ENCODE data around the gene SLC25A26. TPM values are rescaled to one million over a fixed set of nuclear protein-coding genes. Genes with fewer than 3 reads are reported as not detected.
"Not testable (repeated sequence)": the region's sequence is repeated elsewhere in the genome, so short reads cannot be mapped to it uniquely, and the experiment has no call there.

Gene SLC25A26
- total RNA-seq, 1 donor from 2014 or later: 14.9 TPM

- ATAC-seq; DNase-seq (ENCODE audit: low spot score): not testable (repeated sequence)
Observed at GRCh38 chr3:66226093-66226492, 5.3 kb downstream of the SLC25A26 start.

- DNase-seq (ENCODE audit: low spot score) (no peak), ATAC-seq (no peak)
Observed at GRCh38 chr3:66227051-66227450, 6.2 kb downstream of the SLC25A26 start.

DNA sequence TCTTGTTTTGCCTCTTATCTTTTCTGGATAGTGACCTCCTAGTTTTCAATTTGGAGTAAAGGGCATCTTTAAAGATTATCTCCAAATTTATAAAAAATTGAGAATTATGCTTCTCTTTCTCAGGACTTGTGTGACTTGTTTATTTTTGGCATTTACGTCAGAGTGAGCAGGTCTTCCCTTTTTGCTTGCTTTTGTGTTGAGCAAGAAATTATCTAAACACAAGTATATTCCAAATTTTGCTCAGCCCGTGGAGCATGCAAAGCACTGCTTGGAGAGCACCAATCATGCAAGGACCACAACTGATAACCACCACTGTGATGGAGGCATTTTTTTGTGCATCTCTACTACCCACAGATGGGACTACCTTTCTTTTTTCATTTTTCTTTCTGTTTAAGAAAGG lies 7.1 kb downstream of the SLC25A26 start:
- peak; percentile 84 for ATAC-seq
- DNase-seq (ENCODE audit: low spot score): no peak

- no peak for DNase-seq (ENCODE audit: low spot score)
- no peak for ATAC-seq
Observed at GRCh38 chr3:66228707-66229106, 7.9 kb downstream of the SLC25A26 start.

- DNase-seq (ENCODE audit: low spot score): no peak
- no peak for ATAC-seq
Observed at GRCh38 chr3:66229931-66230330, 9.1 kb downstream of the SLC25A26 start.

DNA sequence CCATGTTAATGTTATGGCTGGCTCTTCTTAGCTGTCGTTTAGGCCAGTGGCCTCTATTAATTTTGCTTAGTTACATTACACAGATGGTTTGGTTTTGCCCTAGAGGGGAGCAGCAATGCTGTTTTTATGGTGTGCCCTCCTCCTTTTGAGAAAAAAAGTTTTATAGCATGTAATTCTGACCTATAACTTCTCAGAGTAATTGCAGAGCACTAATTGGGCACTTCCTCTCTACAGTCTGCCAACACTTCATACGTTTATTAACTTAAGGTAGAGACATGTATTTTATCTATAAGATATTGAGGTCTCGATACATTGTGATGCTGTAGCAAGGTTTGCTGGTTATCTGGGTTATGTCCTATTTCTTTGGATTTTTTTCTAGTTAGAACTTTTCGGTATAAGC lies 12.2 kb downstream of the SLC25A26 start:
- ATAC-seq (no peak), DNase-seq (ENCODE audit: low spot score) (no peak)

DNA sequence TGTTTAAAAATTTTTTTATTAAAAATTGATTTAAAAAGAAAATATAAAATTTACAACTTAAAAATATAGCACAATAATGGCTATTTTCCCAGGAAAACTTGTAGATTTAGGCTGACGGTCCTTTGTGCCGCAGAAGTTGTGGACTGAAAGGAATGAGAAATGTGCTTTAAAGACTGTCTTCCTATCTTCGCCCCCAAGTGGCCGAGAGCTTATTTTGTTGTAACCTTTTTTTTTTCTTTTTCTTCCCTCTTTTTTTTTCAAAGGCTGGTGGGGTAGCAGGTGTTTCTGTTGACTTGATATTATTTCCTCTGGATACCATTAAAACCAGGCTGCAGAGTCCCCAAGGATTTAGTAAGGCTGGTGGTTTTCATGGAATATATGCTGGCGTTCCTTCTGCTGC lies 15.5 kb downstream of the SLC25A26 start:
- DNase-seq (ENCODE audit: low spot score): no peak
- ATAC-seq: no peak

DNA sequence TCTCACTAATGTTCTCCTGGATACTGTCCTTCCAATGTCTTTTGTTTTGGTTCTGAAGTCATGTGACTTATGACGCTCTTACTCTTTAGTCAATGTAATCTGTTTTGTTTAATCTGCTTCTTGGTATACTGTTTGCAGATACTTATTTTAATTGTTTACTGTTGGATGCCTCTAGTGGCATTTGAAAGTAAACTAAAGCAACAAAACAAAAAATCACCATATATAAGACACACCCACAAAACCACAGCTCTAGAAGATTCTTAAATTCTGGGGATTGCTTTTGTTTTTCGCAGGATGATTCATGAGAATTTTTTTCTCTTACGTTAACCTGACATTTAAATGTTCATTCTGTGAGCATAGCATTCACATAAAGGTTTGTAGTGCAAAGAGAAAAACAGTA lies 16.8 kb downstream of the SLC25A26 start:
- DNase-seq (ENCODE audit: low spot score) (no peak), ATAC-seq (no peak)

DNA sequence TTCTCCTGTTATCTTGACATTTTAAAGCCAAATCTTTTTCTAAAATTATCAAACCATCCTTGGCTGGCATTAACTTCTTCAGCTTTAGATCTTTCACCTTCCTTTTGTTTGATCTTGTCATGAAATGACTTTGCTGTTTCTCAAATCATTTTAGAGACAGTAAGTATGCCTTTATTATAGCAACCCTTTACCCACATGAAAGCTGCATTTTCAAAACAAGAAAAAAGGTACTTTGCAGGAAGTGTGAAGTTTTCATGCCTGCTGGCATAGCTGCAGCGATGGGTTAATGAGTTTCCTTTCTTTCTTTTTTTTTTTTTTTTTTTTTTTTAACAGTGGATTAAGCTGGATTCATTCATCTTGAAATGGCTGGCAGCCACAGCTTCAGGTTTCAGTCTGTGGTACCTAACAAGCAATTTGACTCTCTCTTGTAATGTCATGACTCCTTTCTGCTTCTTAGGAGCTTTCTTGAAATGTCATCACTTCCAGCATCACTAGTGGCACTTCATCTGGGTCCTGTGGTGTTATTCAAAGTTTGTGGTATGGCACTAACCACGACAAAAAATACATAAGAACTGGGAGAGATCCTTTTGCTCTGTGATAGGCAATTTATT lies 18.8 kb downstream of the SLC25A26 start:
- no peak for DNase-seq (ENCODE audit: low spot score)
- no peak for ATAC-seq

- DNase-seq (ENCODE audit: low spot score) (no peak), ATAC-seq (no peak)
Observed at GRCh38 chr3:66241466-66241865, 20.7 kb downstream of the SLC25A26 start.

DNA sequence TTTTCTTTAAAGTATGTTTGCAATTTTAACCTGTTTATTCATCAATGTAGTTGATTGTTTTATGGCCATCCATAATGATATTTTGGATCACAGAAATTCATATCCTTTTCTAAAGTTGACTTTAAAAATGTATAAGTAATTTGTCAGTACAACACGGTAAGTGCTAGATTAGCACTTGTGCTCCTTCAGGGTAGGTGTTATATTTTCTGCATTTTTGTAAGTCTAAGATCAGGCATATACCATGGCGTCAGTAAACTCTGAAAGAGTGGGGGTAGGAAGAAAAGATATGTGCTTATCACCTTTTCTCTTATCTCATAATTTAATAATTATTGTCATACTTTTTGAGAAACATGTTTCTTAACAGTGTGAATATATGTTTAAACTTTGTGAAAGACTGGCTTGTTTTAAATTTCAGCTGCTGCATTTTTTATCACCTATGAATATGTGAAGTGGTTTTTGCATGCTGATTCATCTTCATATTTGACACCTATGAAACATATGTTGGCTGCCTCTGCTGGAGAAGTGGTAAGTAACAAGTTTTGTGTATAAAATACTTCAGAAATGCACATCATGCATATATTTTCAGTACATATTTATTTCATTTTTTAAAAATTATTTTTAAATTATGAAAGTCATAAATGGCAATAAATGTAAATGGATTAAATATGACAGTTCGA lies 22.1 kb downstream of the SLC25A26 start:
- no peak for ATAC-seq
- DNase-seq (ENCODE audit: low spot score): no peak

DNA sequence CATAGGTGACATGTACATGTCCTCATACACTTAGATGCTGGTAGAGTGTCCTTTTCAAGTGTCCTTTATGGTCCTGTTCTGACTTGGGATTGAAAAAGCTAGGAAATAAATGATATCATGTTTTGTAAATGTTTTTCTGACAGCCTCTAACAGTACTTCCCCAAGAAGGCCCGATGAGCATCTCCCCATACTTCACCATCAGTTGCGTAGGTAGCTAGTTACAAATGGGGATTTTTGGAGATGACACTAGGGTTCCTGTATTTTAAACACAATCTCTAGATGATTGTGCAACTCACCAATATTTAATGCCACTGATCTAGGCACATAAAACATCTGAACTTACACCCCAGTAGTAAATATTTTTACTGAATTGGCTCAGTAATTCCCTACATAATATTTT lies 27.8 kb downstream of the SLC25A26 start:
- DNase-seq (ENCODE audit: low spot score) (no peak), ATAC-seq (no peak)

- no peak for DNase-seq (ENCODE audit: low spot score)
- ATAC-seq: peak; percentile 67
Observed at GRCh38 chr3:66253790-66254620, 33.2 kb downstream of the SLC25A26 start.

DNA sequence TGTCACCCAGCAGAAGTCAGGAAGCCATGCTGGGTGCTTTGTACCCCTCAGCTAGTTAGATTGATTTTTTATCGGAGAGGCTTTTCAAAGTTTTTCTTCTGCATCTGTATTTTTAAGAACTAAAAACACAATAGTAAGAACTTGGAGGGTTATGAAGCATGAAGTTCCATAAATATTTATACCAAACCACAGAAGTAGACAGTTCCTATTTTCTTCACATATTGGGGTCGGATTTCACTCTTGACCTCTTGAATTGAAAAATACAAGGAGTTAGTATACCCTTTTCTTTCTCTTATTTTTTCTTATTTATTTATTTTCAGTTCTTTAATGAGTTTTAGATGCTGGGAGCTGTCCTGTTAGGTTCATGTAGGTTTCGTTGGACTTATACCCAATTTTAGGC lies 35.1 kb downstream of the SLC25A26 start:
- DNase-seq (ENCODE audit: low spot score) (no peak), ATAC-seq (no peak)

DNA sequence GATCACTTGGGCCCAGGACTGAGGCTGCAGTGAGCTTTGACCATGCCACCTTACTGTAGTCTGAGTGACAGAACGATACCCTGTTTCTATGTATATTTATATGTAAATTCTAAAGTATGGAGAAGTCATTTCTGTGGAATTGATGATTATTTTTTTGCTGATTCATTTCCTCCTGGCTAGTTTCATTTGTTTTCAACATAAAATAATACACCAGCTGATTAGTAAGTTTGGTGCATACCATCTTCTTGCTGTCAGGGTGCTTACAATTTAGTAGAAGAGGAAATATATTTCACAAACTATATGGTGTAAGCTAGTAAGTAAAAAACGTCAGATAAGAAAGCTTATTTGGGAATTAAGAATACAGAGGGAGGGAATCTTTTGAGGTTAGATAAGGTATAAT lies 36.0 kb downstream of the SLC25A26 start:
- no peak for ATAC-seq
- DNase-seq (ENCODE audit: low spot score): no peak

DNA sequence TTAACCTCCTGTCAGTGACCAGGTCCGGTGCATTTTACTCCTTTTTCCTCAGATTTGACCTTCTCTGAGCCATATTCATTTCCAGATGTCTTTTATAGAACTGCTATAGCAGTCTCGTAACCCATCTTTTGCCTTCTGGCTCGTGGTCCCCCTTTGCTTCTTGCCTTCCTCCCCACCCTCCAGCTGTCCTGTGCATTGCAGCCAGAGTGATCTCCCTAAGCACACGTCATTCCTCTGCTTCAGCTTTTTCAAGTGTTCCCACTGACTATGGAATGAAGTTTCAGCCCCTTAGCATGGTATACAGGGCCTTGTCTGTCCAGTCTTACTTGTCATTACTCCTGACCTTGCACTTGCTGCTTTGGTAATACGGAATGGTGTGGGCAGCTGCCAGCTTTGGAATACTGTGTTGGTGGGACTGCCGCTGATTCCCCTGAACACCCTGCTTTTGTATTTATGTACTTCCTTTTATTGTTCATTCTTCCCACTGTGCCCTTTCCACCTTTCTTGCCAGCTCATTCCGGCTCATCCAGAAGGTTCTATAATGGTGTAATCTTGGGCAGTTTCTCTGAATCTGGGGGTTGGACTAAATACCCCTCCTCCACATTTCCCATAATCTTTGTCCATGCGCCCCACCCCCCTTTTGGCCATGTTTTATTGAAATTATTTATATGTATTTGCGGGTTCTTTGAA lies 38.9 kb downstream of the SLC25A26 start:
- no peak for ATAC-seq
- no peak for DNase-seq (ENCODE audit: low spot score)

GRCh38 chr3:66260431-66260830 lies 39.6 kb downstream of the SLC25A26 start:
- ATAC-seq (no peak), DNase-seq (ENCODE audit: low spot score) (no peak)

DNA sequence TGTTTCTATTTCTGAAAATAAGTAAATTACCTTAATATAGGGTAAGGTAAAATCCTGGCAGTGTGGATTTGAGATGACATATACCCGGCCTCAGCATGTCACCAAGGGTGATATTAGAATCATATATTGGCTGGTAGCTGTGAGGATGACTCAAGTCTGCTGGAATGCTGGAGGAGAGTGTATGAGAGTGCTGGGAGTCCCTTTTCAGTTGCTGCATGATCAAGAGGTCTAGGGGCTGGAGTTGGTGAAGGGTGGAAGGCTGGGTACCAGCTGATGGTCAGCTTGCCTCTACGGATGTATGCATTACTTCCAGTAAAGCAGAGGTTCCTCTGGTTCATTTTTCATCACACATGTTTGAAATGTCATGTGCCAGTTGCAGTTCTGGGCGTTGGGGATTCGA lies 40.6 kb downstream of the SLC25A26 start:
- DNase-seq (ENCODE audit: low spot score) (no peak), ATAC-seq (no peak)

DNA sequence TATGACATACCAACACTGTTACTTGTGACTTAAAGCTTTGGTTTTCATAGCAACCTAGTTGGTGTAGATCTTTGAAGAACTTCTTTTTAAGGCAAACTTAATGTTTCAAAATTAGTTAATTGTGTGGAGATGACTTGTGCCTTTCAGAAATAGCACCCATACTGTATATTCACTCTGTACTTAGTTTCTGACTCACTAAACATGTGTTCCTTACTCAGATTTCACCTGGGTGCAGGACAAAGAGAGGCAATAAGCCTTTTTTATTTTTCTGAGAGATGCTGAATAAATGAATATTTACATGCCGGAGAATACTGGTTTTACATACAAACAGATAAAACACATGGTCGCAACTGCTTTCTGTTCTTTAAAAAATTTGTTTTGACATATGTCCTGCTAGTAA lies 44.8 kb downstream of the SLC25A26 start:
- no peak for ATAC-seq
- DNase-seq (ENCODE audit: low spot score): no peak

GRCh38 chr3:66266551-66266950 lies 45.8 kb downstream of the SLC25A26 start:
- no peak for ATAC-seq

DNA sequence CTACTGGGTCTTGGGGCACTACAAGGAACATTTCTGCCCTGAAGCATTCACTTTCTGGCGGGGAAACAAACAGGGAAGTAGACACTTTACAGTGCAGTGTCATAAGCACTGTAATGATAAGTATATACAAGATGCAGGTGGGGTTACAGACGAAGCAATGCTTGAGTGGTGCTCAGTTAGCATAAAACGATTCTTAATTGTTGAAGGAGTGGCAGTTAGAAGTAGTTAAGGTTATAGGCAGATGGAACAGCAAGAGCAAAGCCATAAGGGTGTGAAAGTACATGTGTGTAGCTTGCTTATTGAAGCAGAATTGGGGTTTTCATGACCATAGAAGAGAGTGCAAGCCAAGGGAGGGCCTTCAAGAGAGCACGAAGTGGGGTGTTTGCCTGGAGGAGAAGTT lies 46.2 kb downstream of the SLC25A26 start:
- DNase-seq (ENCODE audit: low spot score) (no peak), ATAC-seq (no peak)

More at GRCh38 chr3:66266551-66266950, 45.8 kb downstream of the SLC25A26 start:
- DNase-seq (ENCODE audit: low spot score): no peak
